ENCODE data around the gene SYT12. TPM values are rescaled to one million over a fixed set of nuclear protein-coding genes. Genes with fewer than 3 reads are reported as not detected.

SYT12 gene
- total RNA-seq, 1 donor from 2014 or later = 0.34 TPM

DNA sequence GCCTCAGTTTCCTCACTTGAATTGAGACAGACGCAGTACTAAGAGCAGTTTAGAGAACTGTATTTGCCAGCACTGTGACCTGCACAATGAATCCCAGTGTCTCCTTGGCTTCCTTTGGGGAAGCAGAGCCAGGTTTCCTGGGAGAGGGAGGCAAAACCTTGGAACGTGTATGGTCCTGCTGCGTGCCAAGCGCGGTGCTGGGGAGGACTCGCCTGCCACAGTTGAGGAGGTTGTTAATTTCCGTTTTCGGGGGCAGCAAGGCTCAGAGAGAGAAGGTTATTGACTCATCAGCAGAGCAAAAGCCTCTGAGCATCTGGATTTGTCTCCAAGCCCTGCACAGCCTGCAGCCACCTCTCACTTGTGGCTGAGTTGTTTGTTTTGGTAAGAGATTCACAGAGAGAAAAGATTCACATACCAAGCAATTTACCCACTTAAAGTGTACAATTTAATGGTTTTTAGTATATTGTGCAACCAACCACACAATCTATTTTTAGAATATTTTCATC lies 10.8 kb downstream of the SYT12 start:
- no peaks in the 10 kb centered on the region for H3K9me3 Mint-ChIP-seq (ENCODE audit: unreplicated experiment)
- peaks cover 5% of the 10 kb centered on the region for H4K20me1 ChIP-seq (ENCODE audit: insufficient read depth, low read length)
- DNase-seq (ENCODE audit: low read depth) (peak; percentile 98), FAIRE-seq (peak; percentile 95)
- peaks cover 29% of the 10 kb centered on the region for H3K4me1 Mint-ChIP-seq (ENCODE audit: low read depth, unreplicated experiment)
- H3K36me3 Mint-ChIP-seq (ENCODE audit: low read depth, unreplicated experiment) = no peaks in the 10 kb centered on the region
- TF ChIP-seq CTCF (IDR thresholded peaks at IDR 0.05; ENCODE audit: insufficient read depth, low read depth, low read length) (no peak), EZH2 (IDR thresholded peaks at IDR 0.05; ENCODE audit: insufficient read depth, low read length) (no peak)
- H3K9ac ChIP-seq (ENCODE audit: low read length) = peak overlapping the region; percentile 72
- peak overlapping the region; percentile 80 for H3K4me2 ChIP-seq (ENCODE audit: low read length)
- H2AFZ ChIP-seq (ENCODE audit: low read depth, low read length) = no peak overlapping the region
- no peaks in the 10 kb centered on the region for H3K27me3 ChIP-seq (ENCODE audit: insufficient read depth, low read length)
- peak overlapping the region; percentile 41 for H3K4me3 Mint-ChIP-seq (ENCODE audit: unreplicated experiment)
- peak overlapping the region; percentile 74 for H3K27ac ChIP-seq (ENCODE audit: low read depth, low read length)
- H3K79me2 ChIP-seq (ENCODE audit: insufficient read depth, low read length) = no peaks in the 10 kb centered on the region
- peaks cover 2% of the 10 kb centered on the region for H3K27me3 Mint-ChIP-seq (ENCODE audit: low read depth, unreplicated experiment)
- peak overlapping the region; percentile 75 for H3K27ac Mint-ChIP-seq (ENCODE audit: unreplicated experiment)
- H3K4me3 ChIP-seq (ENCODE audit: insufficient read depth, low read depth, low read length) = peak overlapping the region; percentile 31
- no peaks in the 10 kb centered on the region for H3K36me3 ChIP-seq (ENCODE audit: insufficient read depth, low read length)
- no peaks in the 10 kb centered on the region for H3K9me3 ChIP-seq (ENCODE audit: insufficient read depth, low read depth, low read length)
- peaks cover 34% of the 10 kb centered on the region for H3K4me1 ChIP-seq (ENCODE audit: insufficient read depth, low read length)

DNA sequence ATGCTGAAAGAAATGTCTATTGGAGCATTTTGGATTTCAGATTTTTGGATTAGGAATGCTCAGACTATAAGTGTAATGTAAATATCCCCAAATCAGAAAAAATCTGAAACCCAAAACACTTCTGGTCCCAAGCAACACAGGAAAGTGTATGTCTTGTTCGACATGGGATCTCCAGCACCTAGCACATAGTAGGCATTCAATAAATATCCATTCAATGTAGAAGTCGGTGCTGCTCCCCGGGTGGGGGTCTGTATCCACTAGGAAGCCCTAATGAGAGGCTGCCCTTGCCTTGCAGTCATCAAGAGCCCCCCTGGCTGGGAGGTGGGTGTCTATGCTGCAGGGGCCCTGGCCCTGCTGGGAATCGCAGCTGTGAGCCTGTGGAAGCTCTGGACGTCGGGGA lies 11.4 kb downstream of the SYT12 start:
- Histone ChIP-seq H3K27me3 (ENCODE audit: insufficient read depth, low read length) (no peaks in the 10 kb centered on the region), H3K4me2 (ENCODE audit: low read length) (peak overlapping the region; percentile 80), H3K36me3 (ENCODE audit: insufficient read depth, low read length) (no peaks in the 10 kb centered on the region), H3K79me2 (ENCODE audit: insufficient read depth, low read length) (no peaks in the 10 kb centered on the region), H4K20me1 (ENCODE audit: insufficient read depth, low read length) (peaks cover 5% of the 10 kb centered on the region), H2AFZ (ENCODE audit: low read depth, low read length) (no peak overlapping the region), H3K4me3 (ENCODE audit: insufficient read depth, low read depth, low read length) (no peak overlapping the region), H3K9me3 (ENCODE audit: insufficient read depth, low read depth, low read length) (no peaks in the 10 kb centered on the region), H3K9ac (ENCODE audit: low read length) (no peak overlapping the region), H3K27ac (ENCODE audit: low read depth, low read length) (peak overlapping the region; percentile 13), H3K4me1 (ENCODE audit: insufficient read depth, low read length) (peaks cover 27% of the 10 kb centered on the region)
- Mint-ChIP-seq H3K4me3 (ENCODE audit: unreplicated experiment) (no peak overlapping the region), H3K27ac (ENCODE audit: unreplicated experiment) (peak overlapping the region; percentile 75), H3K9me3 (ENCODE audit: unreplicated experiment) (no peaks in the 10 kb centered on the region), H3K4me1 (ENCODE audit: low read depth, unreplicated experiment) (peaks cover 24% of the 10 kb centered on the region), H3K27me3 (ENCODE audit: low read depth, unreplicated experiment) (no peaks in the 10 kb centered on the region), H3K36me3 (ENCODE audit: low read depth, unreplicated experiment) (no peaks in the 10 kb centered on the region)
- TF ChIP-seq CTCF (IDR thresholded peaks at IDR 0.05; ENCODE audit: insufficient read depth, low read depth, low read length) (no peak), EZH2 (IDR thresholded peaks at IDR 0.05; ENCODE audit: insufficient read depth, low read length) (no peak)
- no peak for FAIRE-seq
- DNase-seq (ENCODE audit: low read depth) = no peak

- TF ChIP-seq EZH2 (IDR thresholded peaks at IDR 0.05; ENCODE audit: insufficient read depth, low read length) = no peak
- no peak for TF ChIP-seq CTCF (IDR thresholded peaks at IDR 0.05; ENCODE audit: insufficient read depth, low read depth, low read length)
- H3K79me2 ChIP-seq (ENCODE audit: insufficient read depth, low read length) = no peaks in the 10 kb centered on the region
- no peaks in the 10 kb centered on the region for H3K27me3 ChIP-seq (ENCODE audit: insufficient read depth, low read length)
- Mint-ChIP-seq H3K9me3 (ENCODE audit: unreplicated experiment) (no peaks in the 10 kb centered on the region), H3K27me3 (ENCODE audit: low read depth, unreplicated experiment) (peaks cover 7% of the 10 kb centered on the region), H3K4me3 (ENCODE audit: unreplicated experiment) (no peak overlapping the region), H3K27ac (ENCODE audit: unreplicated experiment) (no peak overlapping the region), H3K4me1 (ENCODE audit: low read depth, unreplicated experiment) (peaks cover 5% of the 10 kb centered on the region), H3K36me3 (ENCODE audit: low read depth, unreplicated experiment) (peaks cover 2% of the 10 kb centered on the region)
- FAIRE-seq (no peak), DNase-seq (ENCODE audit: low read depth) (no peak)
- no peak overlapping the region for H3K4me3 ChIP-seq (ENCODE audit: insufficient read depth, low read depth, low read length)
- H3K4me2 ChIP-seq (ENCODE audit: low read length) = no peak overlapping the region
- H3K9me3 ChIP-seq (ENCODE audit: insufficient read depth, low read depth, low read length) = no peaks in the 10 kb centered on the region
- no peak overlapping the region for H2AFZ ChIP-seq (ENCODE audit: low read depth, low read length)
- no peaks in the 10 kb centered on the region for H3K36me3 ChIP-seq (ENCODE audit: insufficient read depth, low read length)
- peaks cover 16% of the 10 kb centered on the region for H3K4me1 ChIP-seq (ENCODE audit: insufficient read depth, low read length)
- H4K20me1 ChIP-seq (ENCODE audit: insufficient read depth, low read length) = no peaks in the 10 kb centered on the region
- H3K27ac ChIP-seq (ENCODE audit: low read depth, low read length) = no peak overlapping the region
- no peak overlapping the region for H3K9ac ChIP-seq (ENCODE audit: low read length)
Measured at GRCh38 chr11:67040147-67040546, 17.2 kb downstream of the SYT12 start.

All from astrocyte (in vitro differentiated cells and primary cell).